Brain microvascular endothelial cell (primary cell): ENCODE results near the gene CIB2.

Source experiments
- DNase-seq: peaks from one replicate; pipeline ENCODE4 v3.0.0-alpha.2; 2020
- H3K27ac ChIP-seq: fragments of 250-450 bp; sonication (Bioruptor Pico); 2 replicates; pipeline ENCODE4 v1.5.1; 2020; ENCODE audit warnings: mild to moderate bottlenecking, moderate library complexity
- H3K27me3 ChIP-seq: fragments of 250-450 bp; sonication (Bioruptor Pico); replicated peaks from 2 replicates; pipeline ENCODE4 v1.5.1; 2020; ENCODE audit warnings: mild to moderate bottlenecking
- H3K36me3 ChIP-seq: fragments of 250-450 bp; sonication (Bioruptor Pico); replicated peaks from 2 replicates; pipeline ENCODE4 v1.5.1; 2020; ENCODE audit warnings: mild to moderate bottlenecking
- H3K4me3 ChIP-seq: 2 replicates; pipeline ENCODE4 v1.5.1; 2011; ENCODE audit warnings: low read depth, mild to moderate bottlenecking, control low read depth, low read length, moderate library complexity
- CTCF ChIP-seq: IDR thresholded peaks from 2 replicates; pipeline ENCODE4 v1.5.1; 2011; ENCODE audit warnings: low read depth, mild to moderate bottlenecking, moderate library complexity, low read length, control low read depth, inconsistent platforms; ENCODE audit errors: missing control alignments
- in situ Hi-C: cut with HindIII; loops from 2 replicates; pipeline ENCODE4 v1.10.0; 2017; ENCODE audit warnings: low sequenced_read_pairs, low pct_ligation_motif_present

CIB2 gene

GRCh38 chr15:78133801-78134200 lies 2.6 kb upstream of the CIB2 start:
- Histone ChIP-seq H3K4me3 (no peak overlapping the region), H3K27me3 (no peaks in the 10 kb centered on the region), H3K36me3 (no peaks in the 10 kb centered on the region), H3K27ac (no peak overlapping the region)
- no peak for DNase-seq
- in situ Hi-C loops: no loop called here
- no peak for TF ChIP-seq CTCF

GRCh38 chr15:78130466-78131294 lies 565 bp downstream of the CIB2 start:
- in situ Hi-C loops: no loop called here
- DNase-seq: no peak
- peak overlapping the region; percentile 68 for H3K4me3 ChIP-seq

GRCh38 chr15:78129751-78130287 lies 1.4 kb downstream of the CIB2 start:
- H3K4me3 ChIP-seq: no peak overlapping the region
- H3K27ac ChIP-seq: no peak overlapping the region
- no peak for DNase-seq
- no peak for TF ChIP-seq CTCF
- no peaks in the 10 kb centered on the region for H3K27me3 ChIP-seq
- in situ Hi-C loops: no loop called here
- no peaks in the 10 kb centered on the region for H3K36me3 ChIP-seq

More at GRCh38 chr15:78130466-78131294, 565 bp downstream of the CIB2 start:
- no peaks in the 10 kb centered on the region for H3K27me3 ChIP-seq
- H3K27ac ChIP-seq: no peak overlapping the region
- no peak for TF ChIP-seq CTCF
- H3K36me3 ChIP-seq: no peaks in the 10 kb centered on the region

- H3K4me3 ChIP-seq: no peak overlapping the region
- TF ChIP-seq CTCF: no peak
- H3K27ac ChIP-seq: no peak overlapping the region
- no peak for DNase-seq
- in situ Hi-C loops: no loop called here
- H3K27me3 ChIP-seq: no peaks in the 10 kb centered on the region
- no peaks in the 10 kb centered on the region for H3K36me3 ChIP-seq
These were observed 2.0 kb downstream of the CIB2 start for GRCh38 chr15:78129077-78129750.

- no peaks in the 10 kb centered on the region for H3K36me3 ChIP-seq
- no peak for DNase-seq
- H3K27me3 ChIP-seq: no peaks in the 10 kb centered on the region
- in situ Hi-C loops: no loop called here
- H3K4me3 ChIP-seq: no peak overlapping the region
- no peak for TF ChIP-seq CTCF
- H3K27ac ChIP-seq: no peak overlapping the region
These were observed 3.4 kb downstream of the CIB2 start for GRCh38 chr15:78127882-78128281.
